Measurements from ENCODE around the gene CD2. TPM values are rescaled to one million over a fixed set of nuclear protein-coding genes. Genes with fewer than 3 reads are reported as not detected.

CD2 gene
- total RNA-seq, 6 experiments from 2014 or later = 0.13 to 1.5 (median 0.66) TPM

- no peak for TF ChIP-seq POLR2A (IDR thresholded peaks at IDR 0.05)
- no peak for TF ChIP-seq CTCF (IDR thresholded peaks at IDR 0.05)
- intact Hi-C loops (cut with DNase I) = no loop called here
- no peaks in the 10 kb centered on the region for H3K9me3 ChIP-seq
- no peak overlapping the region for H3K4me3 ChIP-seq
- no peaks in the 10 kb centered on the region for H3K36me3 ChIP-seq
- WGBS (ENCODE audit: insufficient coverage, low coverage, low lambda C conversion rate, missing lambda C conversion rate) = 78% methylated on average over 9 of the region's 13 CpGs
- DNase-seq = no peak
- no peaks in the 10 kb centered on the region for H3K27me3 ChIP-seq
- H3K27ac ChIP-seq = no peak overlapping the region
- H3K4me1 ChIP-seq = peaks cover 0 to 9% (median 0%) of the 10 kb centered on the region in 4 donors
- ATAC-seq = no peak
Measured at GRCh38 chr1:116766616-116767469, 12.6 kb downstream of the CD2 start.

- Histone ChIP-seq H3K36me3 (no peaks in the 10 kb centered on the region), H3K27me3 (no peaks in the 10 kb centered on the region), H3K4me3 (no peak overlapping the region), H3K4me1 (peaks cover 0 to 9% (median 0%) of the 10 kb centered on the region in 4 donors), H3K9me3 (no peaks in the 10 kb centered on the region), H3K27ac (no peak overlapping the region)
- no peak for DNase-seq
- intact Hi-C loops (cut with DNase I) = no loop called here
- WGBS (ENCODE audit: insufficient coverage, low coverage, low lambda C conversion rate, missing lambda C conversion rate) = 100% methylated on average over 2 of the region's 5 CpGs
- no peak for TF ChIP-seq POLR2A (IDR thresholded peaks at IDR 0.05)
- TF ChIP-seq CTCF (IDR thresholded peaks at IDR 0.05) = no peak
- ATAC-seq = no peak
Measured at GRCh38 chr1:116767782-116768382, 13.7 kb downstream of the CD2 start.

DNA sequence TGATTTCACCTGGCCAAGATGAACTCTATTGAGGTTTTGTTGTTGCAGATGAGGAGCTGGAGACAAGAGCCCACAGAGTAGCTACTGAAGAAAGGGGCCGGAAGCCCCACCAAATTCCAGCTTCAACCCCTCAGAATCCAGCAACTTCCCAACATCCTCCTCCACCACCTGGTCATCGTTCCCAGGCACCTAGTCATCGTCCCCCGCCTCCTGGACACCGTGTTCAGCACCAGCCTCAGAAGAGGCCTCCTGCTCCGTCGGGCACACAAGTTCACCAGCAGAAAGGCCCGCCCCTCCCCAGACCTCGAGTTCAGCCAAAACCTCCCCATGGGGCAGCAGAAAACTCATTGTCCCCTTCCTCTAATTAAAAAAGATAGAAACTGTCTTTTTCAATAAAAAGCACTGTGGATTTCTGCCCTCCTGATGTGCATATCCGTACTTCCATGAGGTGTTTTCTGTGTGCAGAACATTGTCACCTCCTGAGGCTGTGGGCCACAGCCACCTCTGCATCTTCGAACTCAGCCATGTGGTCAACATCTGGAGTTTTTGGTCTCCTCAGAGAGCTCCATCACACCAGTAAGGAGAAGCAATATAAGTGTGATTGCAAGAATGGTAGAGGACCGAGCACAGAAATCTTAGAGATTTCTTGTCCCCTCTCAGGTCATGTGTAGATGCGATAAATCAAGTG, 14.3 kb downstream of the CD2 start:
- WGBS (ENCODE audit: insufficient coverage, low coverage, low lambda C conversion rate, missing lambda C conversion rate) = 66% methylated on average over 7 of the region's 13 CpGs
- no peak for DNase-seq
- Histone ChIP-seq H3K4me3 (no peak overlapping the region), H3K9me3 (no peaks in the 10 kb centered on the region), H3K4me1 (peaks cover 0 to 3% (median 0%) of the 10 kb centered on the region in 4 donors), H3K36me3 (no peaks in the 10 kb centered on the region), H3K27me3 (no peaks in the 10 kb centered on the region), H3K27ac (no peak overlapping the region)
- no peak for TF ChIP-seq POLR2A (IDR thresholded peaks at IDR 0.05)
- no peak for TF ChIP-seq CTCF (IDR thresholded peaks at IDR 0.05)
- intact Hi-C loops (cut with DNase I) = no loop called here
- ATAC-seq = no peak

- WGBS (ENCODE audit: insufficient coverage, low coverage, low lambda C conversion rate, missing lambda C conversion rate) = 67% methylated on average over 1 of the region's 6 CpGs
- H3K36me3 ChIP-seq = no peaks in the 10 kb centered on the region
- H3K27ac ChIP-seq = no peak overlapping the region
- intact Hi-C loops (cut with DNase I) = no loop called here
- no peaks in the 10 kb centered on the region for H3K4me1 ChIP-seq
- H3K9me3 ChIP-seq = no peaks in the 10 kb centered on the region
- no peak overlapping the region for H3K4me3 ChIP-seq
- DNase-seq (no peak), ATAC-seq (no peak)
- no peak for TF ChIP-seq POLR2A (IDR thresholded peaks at IDR 0.05)
- TF ChIP-seq CTCF (IDR thresholded peaks at IDR 0.05) = no peak
- H3K27me3 ChIP-seq = no peaks in the 10 kb centered on the region
Measured at GRCh38 chr1:116769104-116769452, 14.8 kb downstream of the CD2 start.
